Fibroblast of pulmonary artery (primary cell): ENCODE results near the gene CRYGN.

Experiments used
- DNase-seq: peaks from one replicate; pipeline ENCODE4 v3.0.0-alpha.2; 2010; ENCODE audit warnings: low read depth
- H3K4me3 ChIP-seq: replicated peaks from 2 replicates; pipeline ENCODE4 v1.5.1; 2011; ENCODE audit warnings: low read depth, mild to moderate bottlenecking, control low read depth, low read length, moderate library complexity
- CTCF ChIP-seq: IDR thresholded peaks from 2 replicates; pipeline ENCODE4 v1.5.1; 2011; ENCODE audit warnings: mild to moderate bottlenecking, control low read depth, low read length, inconsistent platforms; ENCODE audit errors: missing control alignments

Gene CRYGN

DNA sequence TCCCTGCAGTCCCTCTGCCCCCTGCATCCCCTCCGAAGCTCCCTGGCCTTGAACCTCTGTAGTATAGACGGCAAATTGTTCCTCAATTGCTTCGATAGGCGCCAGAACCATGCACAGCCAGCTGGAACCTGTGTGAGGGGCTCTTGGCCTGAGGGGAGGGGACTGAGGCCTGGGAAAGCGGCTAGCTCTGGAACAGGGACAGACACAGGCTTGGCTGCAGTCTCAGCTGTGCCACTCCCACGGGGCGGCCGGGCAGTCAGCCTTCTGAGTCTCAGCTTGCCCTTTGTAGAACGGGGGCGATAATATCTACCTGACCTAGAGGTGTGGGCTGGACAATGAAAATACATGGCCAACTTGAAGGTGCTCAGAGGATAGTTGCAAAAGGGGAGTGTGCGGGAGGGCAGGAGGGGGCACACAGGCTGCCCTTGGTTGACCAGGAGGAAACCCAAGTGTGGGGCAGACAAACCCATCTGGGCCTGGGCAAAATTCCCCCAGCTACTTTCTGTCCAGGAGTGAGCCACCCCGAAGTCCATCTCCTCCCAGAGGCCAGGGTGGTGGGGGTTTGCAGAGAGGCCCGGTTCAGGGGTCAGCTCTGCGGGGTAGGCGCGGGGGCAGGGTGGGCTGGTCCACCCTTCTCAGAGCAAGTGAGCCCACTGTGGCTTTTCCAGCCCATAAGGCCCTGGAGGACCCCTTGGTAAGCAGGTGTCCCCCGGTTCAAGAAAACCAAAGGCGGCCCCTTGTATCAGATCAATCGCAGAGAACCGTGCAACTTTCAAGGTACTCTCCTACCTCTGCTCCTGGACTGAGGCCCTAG lies 4.6 kb downstream of the CRYGN start:
- H3K4me3 ChIP-seq, result no peak overlapping the region
- TF ChIP-seq CTCF, result no peak
- DNase-seq, result no peak

- DNase-seq, result no peak
- no peak for TF ChIP-seq CTCF
- H3K4me3 ChIP-seq, result no peak overlapping the region
Observed at GRCh38 chr7:151434549-151434948, 5.4 kb downstream of the CRYGN start.

DNA sequence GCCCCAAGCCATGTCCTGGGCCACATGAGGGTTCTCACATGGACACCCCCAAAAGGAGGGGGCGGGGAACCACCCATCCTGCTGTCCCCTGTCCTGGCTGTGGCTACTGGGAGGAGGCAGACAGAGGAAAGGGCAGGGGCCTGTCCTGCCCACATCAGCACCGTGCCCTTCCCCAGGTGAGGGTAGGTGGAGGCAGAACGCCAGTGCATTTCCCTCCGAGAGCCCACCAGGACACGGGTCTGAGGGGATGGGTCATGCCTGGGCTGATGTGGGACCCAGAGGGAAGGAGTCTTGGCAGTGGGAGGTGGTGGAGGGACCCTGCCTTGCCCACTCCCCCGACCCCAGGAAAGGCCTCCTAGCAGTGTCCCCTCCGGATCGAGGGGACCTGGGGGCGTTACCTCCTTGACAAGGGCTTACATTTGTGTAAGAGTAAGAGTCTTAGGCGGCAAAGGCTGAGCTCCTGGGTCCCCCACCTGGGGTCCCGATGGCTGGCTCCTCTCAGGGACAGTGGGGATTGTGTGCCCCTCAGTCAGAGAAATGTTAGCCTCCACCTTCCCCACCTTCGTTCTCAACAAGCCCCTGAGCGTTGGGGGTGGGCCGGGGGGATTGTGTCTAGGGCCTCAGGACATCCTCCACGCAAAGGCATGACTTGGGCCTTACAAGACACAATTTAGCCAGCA lies 6.1 kb downstream of the CRYGN start:
- H3K4me3 ChIP-seq, result no peak overlapping the region
- TF ChIP-seq CTCF, result no peak
- DNase-seq, result no peak

GRCh38 chr7:151432658-151433521 lies 7.1 kb downstream of the CRYGN start:
- TF ChIP-seq CTCF, result peak; percentile 7
- H3K4me3 ChIP-seq, result no peak overlapping the region
- DNase-seq, result no peak

- H3K4me3 ChIP-seq, result no peak overlapping the region
- DNase-seq, result no peak
- no peak for TF ChIP-seq CTCF
Observed at GRCh38 chr7:151431768-151432311, 8.1 kb downstream of the CRYGN start.

DNA sequence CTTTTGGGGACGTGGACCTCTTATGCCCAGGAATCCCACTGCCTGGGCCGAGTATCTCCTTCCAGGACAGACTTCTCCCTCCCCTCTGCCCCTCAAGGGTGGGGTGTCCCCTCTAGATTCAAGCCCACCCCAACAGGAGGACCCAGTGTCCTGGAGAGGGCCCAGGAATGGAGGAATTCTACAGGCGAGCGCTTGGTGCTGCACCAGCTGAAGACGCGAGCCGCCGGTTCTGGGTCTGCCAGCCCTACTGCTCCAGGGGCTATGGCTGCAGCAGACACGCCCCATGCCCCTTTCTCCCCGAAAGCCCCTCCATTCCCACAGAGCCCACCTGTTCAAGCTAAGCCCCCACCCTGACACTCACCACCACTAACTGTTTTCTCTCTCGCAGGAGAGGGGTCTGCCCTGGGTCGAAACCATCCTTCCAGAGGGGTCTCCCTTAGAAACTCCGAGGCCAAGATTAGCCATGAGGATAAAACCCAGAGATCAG lies 8.6 kb downstream of the CRYGN start:
- H3K4me3 ChIP-seq, result no peak overlapping the region
- TF ChIP-seq CTCF, result no peak
- DNase-seq, result no peak
